Measurements from ENCODE around the gene APBB2.

- TF ChIP-seq ZNF274 (IDR thresholded peaks at IDR 0.05; ENCODE audit: low read depth, low read length) (no peak), SUZ12 (IDR thresholded peaks at IDR 0.05; ENCODE audit: extremely low read depth, insufficient read depth, insufficient read length) (no peak), YY1 (IDR thresholded peaks at IDR 0.05; ENCODE audit: insufficient read depth, insufficient read length) (no peak)
Observed at GRCh38 chr4:40832175-40832574, 382.2 kb downstream of the APBB2 start.
